Activated T-helper 1 cell treated with Interleukin-2 at 50 U/mL for 16 hours (primary cell): ENCODE data around the gene TNS4.

Source experiments
- DNase-seq: peaks from one replicate; pipeline ENCODE4 v3.0.0-alpha.2; 2020; ENCODE audit warnings: low read depth

Gene TNS4

GRCh38 chr17:40433551-40434415 lies 67.6 kb downstream of the TNS4 start:
- DNase-seq: no peak

- no peak for DNase-seq
These were observed 68.4 kb downstream of the TNS4 start for GRCh38 chr17:40432864-40433528.

- no peak for DNase-seq
These were observed 70.2 kb downstream of the TNS4 start for GRCh38 chr17:40431231-40431602.

GRCh38 chr17:40430272-40431230 lies 70.9 kb downstream of the TNS4 start:
- DNase-seq: no peak

- no peak for DNase-seq
These were observed 74.4 kb downstream of the TNS4 start for GRCh38 chr17:40427002-40427491.
